ENCODE measurements around the gene STRIT1. TPM values are rescaled to one million over a fixed set of nuclear protein-coding genes. Genes with fewer than 3 reads are reported as not detected.

Gene STRIT1
- total and polyA plus RNA-seq, 7 experiments from 2014 or later, result not detected

GRCh38 chr3:155304394-155304793 is 10.9 kb upstream of the STRIT1 start:
- Mint-ChIP-seq H3K9me3 (peaks cover 0 to 7% (median 0%) of the 10 kb centered on the region in 11 donors), H3K4me3 (no peak overlapping the region), H3K27ac (no peak overlapping the region), H3K36me3 (no peaks in the 10 kb centered on the region), H3K27me3 (no peaks in the 10 kb centered on the region), H3K4me1 (no peaks in the 10 kb centered on the region)
- Histone ChIP-seq H3K9me3 (ENCODE audit: control insufficient read depth in 2 of 3, low read length in 3 of 3) (no peaks in the 10 kb centered on the region), H3K27me3 (ENCODE audit: control insufficient read depth in 2 of 2, insufficient read depth in 2 of 2, low read length in 2 of 2) (no peaks in the 10 kb centered on the region), H3K4me3 (ENCODE audit: low read length) (no peak overlapping the region), H3K27ac (ENCODE audit: low read depth, low read length) (no peak overlapping the region), H3K4me1 (ENCODE audit: control insufficient read depth in 2 of 2, insufficient read depth in 2 of 2, low read length in 2 of 2) (no peaks in the 10 kb centered on the region), H3K36me3 (ENCODE audit: control insufficient read depth in 2 of 3, insufficient read depth in 3 of 3, low read length in 3 of 3) (no peaks in the 10 kb centered on the region)
- ATAC-seq, result no peak
- DNase-seq, result no peak
- CTCF ChIA-PET, result no interaction called here
- POLR2A ChIA-PET, result no interaction called here
- intact Hi-C loops (cut with micrococcal nuclease), result no loop called here

- no peak for ATAC-seq
- H3K4me1 Mint-ChIP-seq, result no peaks in the 10 kb centered on the region
- no peaks in the 10 kb centered on the region for H3K27me3 Mint-ChIP-seq
- H3K36me3 Mint-ChIP-seq, result no peaks in the 10 kb centered on the region
- H3K4me1 ChIP-seq (ENCODE audit: control insufficient read depth in 2 of 2, insufficient read depth in 2 of 2, low read length in 2 of 2), result no peaks in the 10 kb centered on the region
- H3K27me3 ChIP-seq (ENCODE audit: control insufficient read depth in 2 of 2, insufficient read depth in 2 of 2, low read length in 2 of 2), result no peaks in the 10 kb centered on the region
- H3K9me3 ChIP-seq (ENCODE audit: control insufficient read depth in 2 of 3, low read length in 3 of 3), result no peaks in the 10 kb centered on the region
- H3K9me3 Mint-ChIP-seq, result peaks cover 0 to 7% (median 0%) of the 10 kb centered on the region in 11 donors
- H3K36me3 ChIP-seq (ENCODE audit: control insufficient read depth in 2 of 3, insufficient read depth in 3 of 3, low read length in 3 of 3), result no peaks in the 10 kb centered on the region
- H3K4me3 Mint-ChIP-seq, result no peak overlapping the region
- H3K27ac Mint-ChIP-seq, result no peak overlapping the region
- CTCF ChIA-PET, result no interaction called here
- no peak overlapping the region for H3K4me3 ChIP-seq (ENCODE audit: low read length)
- intact Hi-C loops (cut with micrococcal nuclease), result no loop called here
- no peak for DNase-seq
- no peak overlapping the region for H3K27ac ChIP-seq (ENCODE audit: low read depth, low read length)
- POLR2A ChIA-PET, result no interaction called here
Measured at GRCh38 chr3:155303540-155304097, 10.1 kb upstream of the STRIT1 start.

- H3K27me3 Mint-ChIP-seq, result no peaks in the 10 kb centered on the region
- no peaks in the 10 kb centered on the region for H3K36me3 Mint-ChIP-seq
- Histone ChIP-seq H3K4me3 (ENCODE audit: low read length) (no peak overlapping the region), H3K27ac (ENCODE audit: low read depth, low read length) (no peak overlapping the region), H3K36me3 (ENCODE audit: control insufficient read depth in 2 of 3, insufficient read depth in 3 of 3, low read length in 3 of 3) (no peaks in the 10 kb centered on the region), H3K27me3 (ENCODE audit: control insufficient read depth in 2 of 2, insufficient read depth in 2 of 2, low read length in 2 of 2) (no peaks in the 10 kb centered on the region), H3K9me3 (ENCODE audit: control insufficient read depth in 2 of 3, low read length in 3 of 3) (no peaks in the 10 kb centered on the region), H3K4me1 (ENCODE audit: control insufficient read depth in 2 of 2, insufficient read depth in 2 of 2, low read length in 2 of 2) (no peaks in the 10 kb centered on the region)
- H3K27ac Mint-ChIP-seq, result no peak overlapping the region
- peaks cover 0 to 7% (median 0%) of the 10 kb centered on the region in 11 donors for H3K9me3 Mint-ChIP-seq
- CTCF ChIA-PET, result no interaction called here
- DNase-seq (no peak), ATAC-seq (no peak)
- no peak overlapping the region for H3K4me3 Mint-ChIP-seq
- POLR2A ChIA-PET, result no interaction called here
- H3K4me1 Mint-ChIP-seq, result no peaks in the 10 kb centered on the region
- intact Hi-C loops (cut with micrococcal nuclease), result no loop called here
Measured at GRCh38 chr3:155302891-155303290, 9.4 kb upstream of the STRIT1 start.

GRCh38 chr3:155302481-155302880 is 9.0 kb upstream of the STRIT1 start:
- ATAC-seq (no peak), DNase-seq (no peak)
- Mint-ChIP-seq H3K27ac (no peak overlapping the region), H3K4me3 (no peak overlapping the region), H3K9me3 (peaks cover 0 to 11% (median under 1%) of the 10 kb centered on the region in 11 donors), H3K36me3 (no peaks in the 10 kb centered on the region), H3K27me3 (no peaks in the 10 kb centered on the region), H3K4me1 (no peaks in the 10 kb centered on the region)
- intact Hi-C loops (cut with micrococcal nuclease), result no loop called here
- Histone ChIP-seq H3K27ac (ENCODE audit: low read depth, low read length) (no peak overlapping the region), H3K4me3 (ENCODE audit: low read length) (no peak overlapping the region), H3K4me1 (ENCODE audit: control insufficient read depth in 2 of 2, insufficient read depth in 2 of 2, low read length in 2 of 2) (no peaks in the 10 kb centered on the region), H3K36me3 (ENCODE audit: control insufficient read depth in 2 of 3, insufficient read depth in 3 of 3, low read length in 3 of 3) (no peaks in the 10 kb centered on the region), H3K27me3 (ENCODE audit: control insufficient read depth in 2 of 2, insufficient read depth in 2 of 2, low read length in 2 of 2) (no peaks in the 10 kb centered on the region), H3K9me3 (ENCODE audit: control insufficient read depth in 2 of 3, low read length in 3 of 3) (no peaks in the 10 kb centered on the region)
- CTCF ChIA-PET, result no interaction called here
- POLR2A ChIA-PET, result no interaction called here

- CTCF ChIA-PET, result no interaction called here
- Mint-ChIP-seq H3K4me3 (no peak overlapping the region), H3K9me3 (peaks cover 0 to 25% (median 8%) of the 10 kb centered on the region in 11 donors), H3K36me3 (no peaks in the 10 kb centered on the region), H3K27me3 (peaks cover 0 to 7% (median 0%) of the 10 kb centered on the region in 5 donors), H3K4me1 (no peaks in the 10 kb centered on the region), H3K27ac (no peak overlapping the region)
- ATAC-seq (no peak), DNase-seq (no peak)
- no peaks in the 10 kb centered on the region for H3K27me3 ChIP-seq (ENCODE audit: control insufficient read depth in 2 of 2, insufficient read depth in 2 of 2, low read length in 2 of 2)
- H3K4me1 ChIP-seq (ENCODE audit: control insufficient read depth in 2 of 2, insufficient read depth in 2 of 2, low read length in 2 of 2), result no peaks in the 10 kb centered on the region
- H3K9me3 ChIP-seq (ENCODE audit: control insufficient read depth in 2 of 3, low read length in 3 of 3), result no peaks in the 10 kb centered on the region
- no peak overlapping the region for H3K4me3 ChIP-seq (ENCODE audit: low read length)
- H3K36me3 ChIP-seq (ENCODE audit: control insufficient read depth in 2 of 3, insufficient read depth in 3 of 3, low read length in 3 of 3), result no peaks in the 10 kb centered on the region
- intact Hi-C loops (cut with micrococcal nuclease), result loop anchor here in 1 of 2 donors (10.0 kb wide), 1 partner anchor 1072 kb away; no protein-coding TSS in a partner anchor
- POLR2A ChIA-PET, result no interaction called here
- H3K27ac ChIP-seq (ENCODE audit: low read depth, low read length), result no peak overlapping the region
Measured at GRCh38 chr3:155297100-155297499, 3.6 kb upstream of the STRIT1 start.

- H3K36me3 ChIP-seq (ENCODE audit: control insufficient read depth in 2 of 3, insufficient read depth in 3 of 3, low read length in 3 of 3), result no peaks in the 10 kb centered on the region
- POLR2A ChIA-PET, result no interaction called here
- no peaks in the 10 kb centered on the region for H3K4me1 ChIP-seq (ENCODE audit: control insufficient read depth in 2 of 2, insufficient read depth in 2 of 2, low read length in 2 of 2)
- DNase-seq (no peak), ATAC-seq (no peak)
- Mint-ChIP-seq H3K27me3 (peaks cover 0 to 7% (median 3%) of the 10 kb centered on the region in 5 donors), H3K4me3 (no peak overlapping the region), H3K4me1 (no peaks in the 10 kb centered on the region), H3K9me3 (peaks cover 0 to 25% (median 8%) of the 10 kb centered on the region in 11 donors), H3K36me3 (no peaks in the 10 kb centered on the region), H3K27ac (no peak overlapping the region)
- H3K27ac ChIP-seq (ENCODE audit: low read depth, low read length), result no peak overlapping the region
- no peaks in the 10 kb centered on the region for H3K9me3 ChIP-seq (ENCODE audit: control insufficient read depth in 2 of 3, low read length in 3 of 3)
- intact Hi-C loops (cut with micrococcal nuclease), result loop anchor here in 1 of 2 donors (10.0 kb wide), 1 partner anchor 1072 kb away; no protein-coding TSS in a partner anchor
- no peaks in the 10 kb centered on the region for H3K27me3 ChIP-seq (ENCODE audit: control insufficient read depth in 2 of 2, insufficient read depth in 2 of 2, low read length in 2 of 2)
- CTCF ChIA-PET, result no interaction called here
- no peak overlapping the region for H3K4me3 ChIP-seq (ENCODE audit: low read length)
Measured at GRCh38 chr3:155296413-155296812, 2.9 kb upstream of the STRIT1 start.

- no peak for DNase-seq
- H3K4me1 ChIP-seq (ENCODE audit: control insufficient read depth in 2 of 2, insufficient read depth in 2 of 2, low read length in 2 of 2), result no peaks in the 10 kb centered on the region
- Mint-ChIP-seq H3K9me3 (peaks cover 0 to 16% (median 8%) of the 10 kb centered on the region in 11 donors), H3K36me3 (no peaks in the 10 kb centered on the region), H3K4me3 (no peak overlapping the region), H3K27me3 (peaks cover 0 to 7% (median 3%) of the 10 kb centered on the region in 5 donors), H3K4me1 (no peaks in the 10 kb centered on the region), H3K27ac (no peak overlapping the region)
- H3K36me3 ChIP-seq (ENCODE audit: control insufficient read depth in 2 of 3, insufficient read depth in 3 of 3, low read length in 3 of 3), result no peaks in the 10 kb centered on the region
- intact Hi-C loops (cut with micrococcal nuclease), result loop anchor here in 1 of 2 donors (10.0 kb wide), 1 partner anchor 1068 kb away; no protein-coding TSS in a partner anchor
- H3K27me3 ChIP-seq (ENCODE audit: control insufficient read depth in 2 of 2, insufficient read depth in 2 of 2, low read length in 2 of 2), result no peaks in the 10 kb centered on the region
- ChIA-PET POLR2A (no interaction called here), CTCF (no interaction called here)
- H3K9me3 ChIP-seq (ENCODE audit: control insufficient read depth in 2 of 3, low read length in 3 of 3), result no peaks in the 10 kb centered on the region
- no peak overlapping the region for H3K4me3 ChIP-seq (ENCODE audit: low read length)
- H3K27ac ChIP-seq (ENCODE audit: low read depth, low read length), result no peak overlapping the region
- ATAC-seq, result no peak
Measured at GRCh38 chr3:155292693-155293092, 790 bp downstream of the STRIT1 start.

Data from naive thymus-derived CD4-positive, alpha-beta T cell (primary cell).